Non-pigmented ciliary epithelial cell (primary cell): ENCODE measurements around the gene REG3G.

Source experiments
- DNase-seq: peaks from one replicate; pipeline ENCODE4 v3.0.0-alpha.2; 2010; ENCODE audit warnings: low read depth

REG3G gene

GRCh38 chr2:79025421-79025820, at the start of gene REG3G:
TSS of gene REG3G (plus strand) at chr2:79025702. CDS start at chr2:79026094, 392 bp downstream.
- no peak for DNase-seq

GRCh38 chr2:78977661-78978145, 47.8 kb upstream of the REG3G start:
- no peak for DNase-seq

GRCh38 chr2:78978340-78978739, 47.2 kb upstream of the REG3G start:
- DNase-seq = no peak

GRCh38 chr2:78979380-78980151, 45.9 kb upstream of the REG3G start:
- no peak for DNase-seq

GRCh38 chr2:78980152-78980465, 45.4 kb upstream of the REG3G start:
- no peak for DNase-seq

GRCh38 chr2:78980871-78981270, 44.6 kb upstream of the REG3G start:
- DNase-seq = no peak

- DNase-seq = no peak
Observed at GRCh38 chr2:78982638-78983330, 42.7 kb upstream of the REG3G start.

- DNase-seq = no peak
Observed at GRCh38 chr2:78984386-78984785, 41.1 kb upstream of the REG3G start.

GRCh38 chr2:78985558-78985957, 39.9 kb upstream of the REG3G start:
- DNase-seq = no peak

- no peak for DNase-seq
Observed at GRCh38 chr2:78989051-78989450, 36.5 kb upstream of the REG3G start.

GRCh38 chr2:78992451-78992806, 33.1 kb upstream of the REG3G start:
- DNase-seq = no peak

GRCh38 chr2:78992807-78993517, 32.5 kb upstream of the REG3G start:
- DNase-seq = no peak

- no peak for DNase-seq
Observed at GRCh38 chr2:78993518-78994148, 31.9 kb upstream of the REG3G start.

GRCh38 chr2:78994789-78995188, 30.7 kb upstream of the REG3G start:
- no peak for DNase-seq

GRCh38 chr2:78999406-78999805, 26.1 kb upstream of the REG3G start:
- no peak for DNase-seq

- no peak for DNase-seq
Observed at GRCh38 chr2:79000008-79000576, 25.4 kb upstream of the REG3G start.

- no peak for DNase-seq
Observed at GRCh38 chr2:79001285-79001684, 24.2 kb upstream of the REG3G start.

GRCh38 chr2:79004680-79005079, 20.8 kb upstream of the REG3G start:
- no peak for DNase-seq

GRCh38 chr2:79005216-79005615, 20.3 kb upstream of the REG3G start:
- no peak for DNase-seq

- no peak for DNase-seq
Observed at GRCh38 chr2:79009388-79009787, 16.1 kb upstream of the REG3G start.

- no peak for DNase-seq
Observed at GRCh38 chr2:79011496-79011895, 14.0 kb upstream of the REG3G start.

GRCh38 chr2:79013629-79014028, 11.9 kb upstream of the REG3G start:
- no peak for DNase-seq
